Heart left ventricle (tissue), 16 donors: ENCODE measurements around the gene SAPCD1. TPM values are rescaled to one million over a fixed set of nuclear protein-coding genes. Genes with fewer than 3 reads are reported as not detected.
A peak's percentile ranks its signal among the peaks of the same experiment; 100 is the strongest.

Experiments
- ATAC-seq, 4 donors: fragments of 200-7000 bp; cut with Tn5 transposase; one replicate each; pipeline ENCODE4 v1.9.1; 2020 to 2022; ENCODE audit warnings: moderate library complexity in 4 of 4, mild to moderate bottlenecking in 3 of 4, moderate number of reproducible peaks in 1 of 4
- DNase-seq, 5 donors: peaks; one replicate each; pipeline ENCODE4 v3.0.0-alpha.2; 2020
- H3K27ac ChIP-seq, 12 donors: fragments of 200-600 bp; sonication (generic) in 4 of 12; one replicate each; pipeline versions ENCODE4 v1.5.0 to v1.8.0; 2016 to 2022; ENCODE audit warnings: mild to moderate bottlenecking in 2 of 12
- H3K27me3 ChIP-seq, 9 donors: fragments of 200-600 bp; sonication (generic) in 2 of 9; one replicate each; pipeline versions ENCODE4 v1.5.1 to v1.8.0; 2016 to 2022; ENCODE audit warnings: mild to moderate bottlenecking in 3 of 9
- H3K36me3 ChIP-seq, 9 donors: fragments of 200-600 bp; sonication (generic) in 2 of 9; one replicate each; pipeline versions ENCODE4 v1.5.0 to v1.8.0; 2018 to 2022; ENCODE audit warnings: mild to moderate bottlenecking in 2 of 9
- H3K4me1 ChIP-seq, 12 donors: fragments of 200-600 bp; sonication (generic) in 4 of 12; one replicate each; pipeline versions ENCODE4 v1.5.0 to v1.8.0; 2016 to 2022; ENCODE audit warnings: mild to moderate bottlenecking in 3 of 12
- H3K4me3 ChIP-seq, 12 donors: fragments of 200-600 bp; sonication (generic) in 4 of 12; one replicate each; pipeline versions ENCODE4 v1.5.0 to v1.8.0; 2017 to 2022; ENCODE audit warnings: mild to moderate bottlenecking in 9 of 12, moderate library complexity in 4 of 12
- H3K9me3 ChIP-seq, 12 donors: fragments of 200-600 bp; sonication (generic) in 4 of 12; one replicate each; pipeline versions ENCODE4 v1.5.0 to v1.8.0; 2016 to 2022; ENCODE audit warnings: mild to moderate bottlenecking in 1 of 12
- POLR2A ChIP-seq, 2 donors: fragments of 450-650 bp; IDR thresholded peaks; one replicate each; pipeline ENCODE4 v1.6.1; 2017; ENCODE audit warnings: antibody characterized with exemption in 2 of 2, mild to moderate bottlenecking in 2 of 2, moderate library complexity in 2 of 2
- WGBS, 4 donors: extraction: QIAGEN DNeasy Blood & Tissue Kit in 2 of 4; methylation state at CpG; one replicate each; pipeline versions ENCODE4 v1.1.5 to v1.1.7; 2013 to 2018; 5-methylcytosine and 5-hydroxymethylcytosine counted together
- intact Hi-C, 10 donors: fragments of 100-400 bp; cut with DNase I; formaldehyde crosslinking; loops; one replicate each; pipeline versions ENCODE4 v1.11.1 to v1.14.2; 2022
- polyA plus RNA-seq, 2 donors: library from polyadenylated mRNA; stranded (reverse); fragments of 200-250 nt; gene quantifications; one replicate each; pipeline ENCODE4 v1.2.3, GENCODE V29; 2013
- total RNA-seq, 9 donors: library from RNA; depleted of rRNA in 2 of 9; stranded (reverse); fragments of >200 nt in 2 of 9; fragmentation: NEBNext Ultra II Directional in 3 of 9; extraction: Animal tissue kit (Norgen Biotek cat#: 25700) in 3 of 9; gene quantifications; one replicate each; pipeline versions ENCODE4 v1.1.0 to v1.2.4, GENCODE V29; 2016 to 2023
- TF ChIP-seq, protein P1 (sequence below), 12 donors: fragments of 200-600 bp; sonication (generic) in 4 of 12; IDR thresholded peaks; one replicate each; pipeline versions ENCODE4 v1.5.0 to v1.8.0; 2018 to 2022; ENCODE audit warnings: antibody characterized with exemption in 12 of 12, mild to moderate bottlenecking in 5 of 12
- donor health status: ischemic (EF 13 %, LVEDD 7.1; RV severe dilation, severe dysfunction).
- donor health status: healthy with polysubstance abuse.
- donor health status: DM: no; HTN: yes; CAD: no.
- donor health status: DM: no; HTN: no; CAD: no.
- donor health status: ischemic (EF 25% LVEDD 6.9; RV normal size, moderate dysfunction).
- donor health status: ischemic (EF 25% LVEDD 5.7; RV mildly dilated, moderate dysfunction).
- donor health status: healthy.
- donor health status: DM: yes; HTN: yes; CAD: no.
- donor health status: ischemic (EF 35%, LVEDD 5.7; RV mildly dilated, moderate dysfunction).
- donor health status: nonischemic (EF 11% LVEDD 7.7; RV severe dilation, severe dysfunction).
- donor health status: DM: yes; HTN: yes; CAD: no.
- donor health status: PGD.
- donor health status: ischemic (EF 29% LVEDD 5.4; RV normal size, mild dysfunction).
- donor health status: nonischemic (EF 23%, LVEDD 6.1; RV moderate dilation, normal function).

The SAPCD1 gene
- total and polyA plus RNA-seq, 11 donors: 0.35 to 1.5 (median 0.73) TPM; not detected in 6

DNA sequence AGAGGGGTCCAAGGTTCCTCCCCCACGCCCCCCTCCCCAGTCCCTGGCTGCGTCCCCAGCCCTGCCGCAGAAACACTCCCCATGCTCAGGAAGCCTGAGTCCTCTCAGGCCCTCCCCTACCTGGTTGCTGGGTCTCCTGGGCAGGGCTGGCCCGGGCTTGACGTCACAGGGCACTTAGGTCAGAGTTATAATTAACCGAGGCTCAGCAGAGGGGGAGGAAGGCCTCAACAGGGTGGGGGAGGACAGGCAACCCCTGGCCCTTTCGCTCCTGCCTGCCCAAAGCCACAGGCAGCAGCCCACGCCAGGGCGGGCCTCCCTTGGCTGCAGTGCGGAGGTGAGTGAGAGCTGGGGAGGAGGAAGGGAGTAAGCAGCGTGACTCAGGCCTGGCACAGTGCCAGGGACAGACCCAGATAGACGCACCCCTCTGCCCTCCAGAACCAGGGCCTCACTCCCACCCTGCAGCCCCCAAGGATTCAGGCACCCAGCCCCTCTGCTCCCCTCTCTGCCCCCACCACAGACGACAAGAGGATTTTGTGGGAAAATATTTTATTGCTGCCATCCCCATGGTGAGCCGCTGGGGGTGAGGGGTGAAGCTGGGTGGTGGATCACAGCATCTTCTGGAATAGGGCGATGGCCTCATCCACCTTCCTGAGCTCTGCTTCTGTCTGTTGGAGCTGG, 14.7 kb downstream of the SAPCD1 start, which contains the start of gene VWA7:
TSS of gene VWA7 (minus strand) at position 340 of the 678 bp plus-strand sequence. CDS start 549 bp downstream, outside the sequence.
- peak in 1 of 2 donors; percentile 49 for TF ChIP-seq POLR2A (IDR thresholded peaks at IDR 0.05)
- TF ChIP-seq, protein P1, sequence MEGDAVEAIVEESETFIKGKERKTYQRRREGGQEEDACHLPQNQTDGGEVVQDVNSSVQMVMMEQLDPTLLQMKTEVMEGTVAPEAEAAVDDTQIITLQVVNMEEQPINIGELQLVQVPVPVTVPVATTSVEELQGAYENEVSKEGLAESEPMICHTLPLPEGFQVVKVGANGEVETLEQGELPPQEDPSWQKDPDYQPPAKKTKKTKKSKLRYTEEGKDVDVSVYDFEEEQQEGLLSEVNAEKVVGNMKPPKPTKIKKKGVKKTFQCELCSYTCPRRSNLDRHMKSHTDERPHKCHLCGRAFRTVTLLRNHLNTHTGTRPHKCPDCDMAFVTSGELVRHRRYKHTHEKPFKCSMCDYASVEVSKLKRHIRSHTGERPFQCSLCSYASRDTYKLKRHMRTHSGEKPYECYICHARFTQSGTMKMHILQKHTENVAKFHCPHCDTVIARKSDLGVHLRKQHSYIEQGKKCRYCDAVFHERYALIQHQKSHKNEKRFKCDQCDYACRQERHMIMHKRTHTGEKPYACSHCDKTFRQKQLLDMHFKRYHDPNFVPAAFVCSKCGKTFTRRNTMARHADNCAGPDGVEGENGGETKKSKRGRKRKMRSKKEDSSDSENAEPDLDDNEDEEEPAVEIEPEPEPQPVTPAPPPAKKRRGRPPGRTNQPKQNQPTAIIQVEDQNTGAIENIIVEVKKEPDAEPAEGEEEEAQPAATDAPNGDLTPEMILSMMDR (IDR thresholded peaks at IDR 0.05): no peak
- ATAC-seq (peak; percentile 85 to 93 (median 88)), DNase-seq (peak; percentile 73 to 90 (median 78))
- H3K27ac ChIP-seq: peak within 1 kb of the TSS in 11 of 12 donors; percentile 38 to 85 (median 79)
- peak within 1 kb of the TSS in 10 of 12 donors; percentile 13 to 49 (median 38) for H3K4me3 ChIP-seq
- H3K4me1 ChIP-seq: peaks cover 0 to 22% (median 13%) of the 10 kb centered on the region in 12 donors
- H3K9me3 ChIP-seq: no peaks in the 10 kb centered on the region
- WGBS, 4 donors: 13 to 20% (median 14%) methylated on average over 10 to 15 of the region's 15 CpGs
- intact Hi-C loops: loop anchor here in 3 of 10 donors (5.0 to 10.0 kb wide), 3 partner anchors 35 to 95 kb away; partner anchors contain the start of genes LY6G5C (in 1 of the 3) and MSH5 (in 1 of the 3)
- no peaks in the 10 kb centered on the region for H3K27me3 ChIP-seq
- H3K36me3 ChIP-seq: peaks cover 0 to 44% (median 35%) of the 10 kb centered on the region in 9 donors

DNA sequence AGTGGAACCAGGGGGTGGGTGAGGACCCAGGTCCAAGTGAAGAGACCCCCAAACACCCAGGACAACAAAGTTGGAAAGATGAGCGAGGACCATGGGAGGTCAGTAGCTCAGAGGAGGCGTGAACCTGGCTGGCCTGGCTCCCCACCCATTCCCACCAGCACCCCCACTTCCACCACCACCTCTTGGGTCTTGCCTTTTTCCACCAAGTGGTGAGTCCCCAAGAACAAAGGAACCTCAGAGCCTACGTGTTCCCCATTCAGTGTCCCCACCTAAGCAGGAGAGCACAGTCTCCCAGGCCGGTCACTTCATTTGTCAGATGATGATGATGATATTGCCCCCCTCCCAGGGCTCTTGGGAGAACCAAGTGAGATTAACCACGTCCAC, 15.2 kb downstream of the SAPCD1 start:
- H3K9me3 ChIP-seq: no peaks in the 10 kb centered on the region
- no peak for TF ChIP-seq POLR2A (IDR thresholded peaks at IDR 0.05)
- TF ChIP-seq, protein P1 (IDR thresholded peaks at IDR 0.05): no peak
- WGBS, 4 donors: 90 to 96% (median 92%) methylated on average over 5 of the region's 5 CpGs
- no peaks in the 10 kb centered on the region for H3K27me3 ChIP-seq
- ATAC-seq (no peak), DNase-seq (no peak)
- H3K27ac ChIP-seq: peak overlapping the region in 11 of 12 donors; percentile 38 to 85 (median 79)
- H3K4me1 ChIP-seq: peaks cover 0 to 22% (median 13%) of the 10 kb centered on the region in 12 donors
- peaks cover 0 to 49% (median 40%) of the 10 kb centered on the region in 9 donors for H3K36me3 ChIP-seq
- intact Hi-C loops: loop anchor here in 3 of 10 donors (5.0 to 10.0 kb wide), 3 partner anchors 35 to 95 kb away; partner anchors contain the start of genes LY6G5C (in 1 of the 3) and MSH5 (in 1 of the 3)
- H3K4me3 ChIP-seq: peak overlapping the region in 4 of 12 donors; percentile 33 to 48 (median 44)

DNA sequence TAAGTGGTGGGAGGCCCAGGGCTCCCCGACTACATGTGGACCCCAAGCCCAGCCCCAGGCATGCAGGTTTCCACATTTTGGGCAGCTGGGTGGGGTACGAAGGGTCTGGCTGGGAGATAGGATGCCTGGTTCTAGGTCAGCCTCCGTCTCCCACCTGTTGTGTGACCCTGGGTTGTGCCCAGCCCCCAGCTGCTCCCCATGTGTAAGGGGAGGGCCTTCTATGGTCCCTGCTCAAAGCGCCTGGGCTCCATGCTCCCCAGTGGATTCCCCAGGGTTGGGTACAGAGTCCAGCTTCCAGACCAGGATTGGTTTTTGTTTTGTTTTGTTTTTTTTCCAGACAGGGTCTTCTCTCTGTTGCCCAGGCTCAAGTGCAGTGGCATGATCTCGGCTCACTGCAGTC, 15.7 kb downstream of the SAPCD1 start:
- ATAC-seq (no peak), DNase-seq (no peak)
- no peak overlapping the region for H3K4me3 ChIP-seq
- TF ChIP-seq POLR2A (IDR thresholded peaks at IDR 0.05): no peak
- TF ChIP-seq, protein P1 (IDR thresholded peaks at IDR 0.05): no peak
- H3K27me3 ChIP-seq: no peaks in the 10 kb centered on the region
- H3K36me3 ChIP-seq: peaks cover 0 to 54% (median 45%) of the 10 kb centered on the region in 9 donors
- intact Hi-C loops: loop anchor here in 3 of 10 donors (5.0 to 10.0 kb wide), 3 partner anchors 36 to 96 kb away; partner anchors contain the start of genes LY6G5C (in 1 of the 3) and MSH5 (in 1 of the 3)
- H3K27ac ChIP-seq: peak overlapping the region in 2 of 12 donors; percentile 83 to 84
- 94 to 98% (median 95%) methylated on average over 5 of the region's 5 CpGs for WGBS, 4 donors
- no peaks in the 10 kb centered on the region for H3K9me3 ChIP-seq
- peaks cover 0 to 20% (median 13%) of the 10 kb centered on the region in 12 donors for H3K4me1 ChIP-seq
